GM12801 (cell line): ENCODE results near the gene TMIE.

Experiments
- CTCF ChIP-seq: IDR thresholded peaks from one replicate; pipeline ENCODE4 v1.5.1; 2011; ENCODE audit warnings: control low read depth; ENCODE audit not compliant: insufficient read length; ENCODE audit errors: extremely low read depth

Gene TMIE

GRCh38 chr3:46708401-46709156, 7.4 kb downstream of the TMIE start:
- TF ChIP-seq CTCF, result no peak

- no peak for TF ChIP-seq CTCF
Observed at GRCh38 chr3:46709157-46709654, 8.0 kb downstream of the TMIE start.

- TF ChIP-seq CTCF, result no peak
Observed at GRCh38 chr3:46709721-46710120, 8.5 kb downstream of the TMIE start.

DNA sequence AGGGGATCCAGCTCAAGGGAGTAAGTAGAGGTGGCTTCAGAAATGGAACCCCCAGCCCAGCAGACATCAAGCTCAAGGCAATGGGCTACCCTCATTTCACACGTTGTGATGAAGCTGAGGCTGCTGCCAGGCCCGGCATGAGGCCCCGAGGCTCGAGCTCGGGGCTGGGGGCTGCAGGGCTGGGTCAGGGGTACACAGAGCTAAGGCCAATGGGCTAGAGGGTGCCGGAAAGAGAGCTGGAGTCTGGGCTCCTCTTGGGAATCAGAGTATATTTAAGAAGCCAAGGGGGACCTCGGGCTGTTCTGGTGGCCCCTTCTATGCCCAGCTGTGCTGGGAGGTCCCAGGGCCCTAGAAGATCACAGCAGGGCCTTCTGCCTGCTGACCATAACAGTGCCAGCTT, 9.0 kb downstream of the TMIE start:
- no peak for TF ChIP-seq CTCF

- TF ChIP-seq CTCF, result no peak
Observed at GRCh38 chr3:46710671-46711295, 9.6 kb downstream of the TMIE start.

- no peak for TF ChIP-seq CTCF
Observed at GRCh38 chr3:46711305-46711704, 10.1 kb downstream of the TMIE start.

GRCh38 chr3:46711760-46712159, 10.6 kb downstream of the TMIE start:
- no peak for TF ChIP-seq CTCF
